Endothelial cell of umbilical vein (primary cell): ENCODE data around the gene DIP2C. TPM values are rescaled to one million over a fixed set of nuclear protein-coding genes. Genes with fewer than 3 reads are reported as not detected.

Source experiments
- BruUV-seq: library from RNA; stranded (reverse); fragments of 400-500 nt; replicated peaks from 2 replicates; lab custom pipeline; 2021; lab: Mats Ljungman, UMichigan
- CTCF ChIA-PET: fragments of 300-600, 350-600 bp; sonication (Branson Sonifier 250); formaldehyde crosslinking; loops from one replicate; lab custom pipeline; 2021; ENCODE audit warnings: antibody characterized with exemption, inconsistent platforms; lab: Charles Lee
- POLR2A ChIA-PET: fragments of 300-600, 350-600 bp; sonication (Branson Sonifier 250); formaldehyde crosslinking; loops from one replicate; lab custom pipeline; 2021; ENCODE audit warnings: antibody characterized with exemption, inconsistent platforms; lab: Charles Lee
- DNase-seq: peaks from one replicate; pipeline ENCODE4 v3.0.0-alpha.2; 2011; ENCODE audit warnings: low read depth, low spot score
- FAIRE-seq: peaks from 2 replicates; lab custom pipeline; 2011; peaks lifted over from hg19 to GRCh38; lab: Jason Lieb, UNC
- H2AFZ ChIP-seq: 2 replicates; pipeline ENCODE4 v1.6.0; 2012; ENCODE audit warnings: low read depth, low read length, control low read depth, inconsistent platforms
- H3K27ac ChIP-seq: 2 replicates; pipeline ENCODE4 v1.5.1; 2011; ENCODE audit warnings: low read depth, mild to moderate bottlenecking, control low read depth, low read length, moderate library complexity; ENCODE audit not compliant: insufficient read depth
- H3K27me3 ChIP-seq, 2 experiments: 2 replicates each; pipeline versions ENCODE4 v1.6.0 to v1.6.1; 2011; ENCODE audit warnings: low read length in 2 of 2, mixed read lengths in 1 of 2; ENCODE audit not compliant: control insufficient read depth in 2 of 2, insufficient read depth in 2 of 2
- H3K36me3 ChIP-seq, 2 experiments: 2 replicates in 1 of 2; 3 replicates in 1 of 2; pipeline ENCODE4 v1.5.1; 2011; ENCODE audit warnings: low read length in 2 of 2, mild to moderate bottlenecking in 1 of 2, moderate library complexity in 1 of 2; ENCODE audit not compliant: control insufficient read depth in 2 of 2, insufficient read depth in 2 of 2; ENCODE audit errors: extremely low read depth in 1 of 2
- H3K4me1 ChIP-seq: 3 replicates; pipeline ENCODE4 v1.5.1; 2011; ENCODE audit warnings: mild to moderate bottlenecking, low read length; ENCODE audit not compliant: control insufficient read depth, insufficient read depth; ENCODE audit errors: extremely low read depth
- H3K4me2 ChIP-seq: 2 replicates; pipeline ENCODE4 v1.6.1; 2011; ENCODE audit warnings: low read length, control low read depth, mixed read lengths; ENCODE audit not compliant: insufficient read depth
- H3K4me3 ChIP-seq, 3 experiments: fragments of 200-600 bp in 1 of 3; sonication (generic), shearing (Covaris generic) in 1 of 3; replicated peaks in 1 of 3; 2 replicates each; pipeline ENCODE4 v1.5.1; 2011 to 2016; ENCODE audit warnings: control low read depth in 3 of 3, low read length in 3 of 3, mild to moderate bottlenecking in 2 of 3, inconsistent platforms in 1 of 3, low read depth in 1 of 3, moderate library complexity in 1 of 3; ENCODE audit not compliant: insufficient read depth in 1 of 3
- H3K79me2 ChIP-seq: 2 replicates; pipeline ENCODE4 v1.6.0; 2012; ENCODE audit warnings: low read length, inconsistent platforms; ENCODE audit not compliant: control insufficient read depth, insufficient read depth
- H3K9ac ChIP-seq: replicated peaks from 2 replicates; pipeline ENCODE3; 2011; ENCODE audit warnings: low read length, control low read depth; ENCODE audit not compliant: insufficient read depth; ENCODE audit errors: extremely low read depth
- H3K9me1 ChIP-seq: replicated peaks from 3 replicates; pipeline ENCODE4 v1.6.0; 2011; ENCODE audit warnings: mild to moderate bottlenecking, low read length; ENCODE audit not compliant: control insufficient read depth, insufficient read depth; ENCODE audit errors: extremely low read depth
- H3K9me3 ChIP-seq: replicated peaks from 2 replicates; pipeline ENCODE4 v1.5.1; 2012; ENCODE audit warnings: low read length, inconsistent platforms; ENCODE audit not compliant: control insufficient read depth, insufficient read depth
- H4K20me1 ChIP-seq: replicated peaks from 2 replicates; pipeline ENCODE3; 2011; ENCODE audit warnings: mild to moderate bottlenecking, low read length; ENCODE audit not compliant: control insufficient read depth, insufficient read depth; ENCODE audit errors: extremely low read depth
- CTCF ChIP-seq, 2 donors: IDR thresholded peaks; 1 replicate in 1 of 2; 2 replicates in 1 of 2; pipeline ENCODE4 v1.5.1; 2011; ENCODE audit warnings: low read length in 2 of 2, mild to moderate bottlenecking in 2 of 2, moderate library complexity in 2 of 2, control low read depth in 1 of 2, inconsistent platforms in 1 of 2, low read depth in 1 of 2; ENCODE audit not compliant: insufficient read depth in 1 of 2; ENCODE audit errors: extremely low read depth in 1 of 2
- EZH2 ChIP-seq: IDR thresholded peaks from 2 replicates; pipeline ENCODE4 v1.6.1; 2012; ENCODE audit warnings: borderline replicate concordance, low read depth, mild to moderate bottlenecking, moderate library complexity, low read length, inconsistent platforms; ENCODE audit not compliant: severe bottlenecking
- FOS ChIP-seq: IDR thresholded peaks from 2 replicates; pipeline ENCODE4 v1.6.1; 2011; ENCODE audit warnings: mild to moderate bottlenecking, low read length, moderate library complexity, borderline replicate concordance; ENCODE audit not compliant: insufficient read depth
- GATA2 ChIP-seq: IDR thresholded peaks from 2 replicates; pipeline ENCODE4 v1.7.0; 2011; ENCODE audit warnings: low read depth, mild to moderate bottlenecking, moderate library complexity, mixed read lengths, low read length; ENCODE audit not compliant: insufficient read length, insufficient read depth
- JUN ChIP-seq: IDR thresholded peaks from 2 replicates; pipeline ENCODE4 v1.6.1; 2011; ENCODE audit warnings: borderline replicate concordance, low read depth; ENCODE audit not compliant: insufficient read length, insufficient read depth
- MAX ChIP-seq: IDR thresholded peaks from 2 replicates; pipeline ENCODE4 v1.6.1; 2011; ENCODE audit not compliant: insufficient read depth, insufficient read length
- MYC ChIP-seq: IDR thresholded peaks from one replicate; pipeline ENCODE4 v1.6.1; 2011; ENCODE audit warnings: mild to moderate bottlenecking, low read depth, low read length
- POLR2A ChIP-seq: IDR thresholded peaks from 2 replicates; pipeline ENCODE4 v1.6.1; 2012; ENCODE audit warnings: low read depth, mild to moderate bottlenecking, control low read depth, low read length
- POLR2AphosphoS5 ChIP-seq: IDR thresholded peaks from 2 replicates; pipeline ENCODE4 v1.6.1; 2012; ENCODE audit warnings: low read depth, mild to moderate bottlenecking, control low read depth, low read length, moderate library complexity; ENCODE audit not compliant: insufficient read depth
- dilution Hi-C: fragments of 300-500 bp; cut with MboI; formaldehyde crosslinking; loops from one replicate; pipeline ENCODE4 v1.15.0; 2019; ENCODE audit warnings: low sequenced_read_pairs; ENCODE audit not compliant: extremely low pct_ligation_motif_present
- intact Hi-C: fragments of 100-400 bp; cut with micrococcal nuclease; formaldehyde crosslinking; loops from one replicate; pipeline ENCODE4 v1.10.0; 2022
- polyA plus RNA-seq, 4 experiments: library from polyadenylated mRNA; depleted of rRNA in 3 of 4; stranded (reverse) in 3 of 4; unstranded in 1 of 4; fragments of >200 nt; gene quantifications; 2 replicates each; pipeline versions ENCODE4 v1.2.1 to v1.2.3, GENCODE V29; 2011 to 2012; ENCODE audit warnings: missing spikeins in 1 of 4
- total RNA-seq: library from RNA; stranded (reverse); gene quantifications from 2 replicates; pipeline ENCODE4 v1.2.3, GENCODE V29; 2021

Gene DIP2C
- total and polyA plus RNA-seq, 2 donors (not counting 3 experiments of a cell fraction or from before 2014, with no cell fraction given) = 3.6 to 10.7 TPM

- dilution Hi-C loops (no loop called here), intact Hi-C loops (no loop called here)
- ChIA-PET CTCF (no interaction called here), POLR2A (no interaction called here)
- H3K27ac ChIP-seq = no peak overlapping the region
- FAIRE-seq (no peak), DNase-seq (no peak)
- H3K9ac ChIP-seq = no peak overlapping the region
- BruUV-seq = no TSS peak
- no peaks in the 10 kb centered on the region for H3K27me3 ChIP-seq
- H3K9me1 ChIP-seq = no peaks in the 10 kb centered on the region
- no peaks in the 10 kb centered on the region for H3K79me2 ChIP-seq
- no peak overlapping the region for H2AFZ ChIP-seq
- TF ChIP-seq EZH2 (no peak), GATA2 (no peak), POLR2A (no peak), JUN (no peak), CTCF (IDR thresholded peaks at IDR 0.05; ENCODE audit: extremely low read depth in 1 of 2, insufficient read depth in 1 of 2, low read depth in 1 of 2, low read length in 2 of 2) (no peak), MAX (no peak), MYC (no peak), FOS (no peak), POLR2AphosphoS5 (no peak)
- no peak overlapping the region for H3K4me3 ChIP-seq
- H4K20me1 ChIP-seq = no peaks in the 10 kb centered on the region
- H3K4me1 ChIP-seq = peaks cover 19% of the 10 kb centered on the region
- H3K36me3 ChIP-seq = no peaks in the 10 kb centered on the region
- H3K4me2 ChIP-seq = no peak overlapping the region
- no peaks in the 10 kb centered on the region for H3K9me3 ChIP-seq
Observed at GRCh38 chr10:325282-325681, 364.2 kb downstream of the DIP2C start.
